GM12874 (cell line): ENCODE results near the gene CADM2.

Experiments used
- TF ChIP-seq, protein P1 (sequence below): IDR thresholded peaks from 2 replicates; pipeline ENCODE4 v1.5.1; 2011; ENCODE audit warnings: low read depth, mild to moderate bottlenecking, control low read depth, low read length, moderate library complexity; ENCODE audit not compliant: insufficient read depth

Gene CADM2

GRCh38 chr3:84961011-84961410 lies 2.2 kb downstream of the CADM2 start:
- TF ChIP-seq, protein P1, sequence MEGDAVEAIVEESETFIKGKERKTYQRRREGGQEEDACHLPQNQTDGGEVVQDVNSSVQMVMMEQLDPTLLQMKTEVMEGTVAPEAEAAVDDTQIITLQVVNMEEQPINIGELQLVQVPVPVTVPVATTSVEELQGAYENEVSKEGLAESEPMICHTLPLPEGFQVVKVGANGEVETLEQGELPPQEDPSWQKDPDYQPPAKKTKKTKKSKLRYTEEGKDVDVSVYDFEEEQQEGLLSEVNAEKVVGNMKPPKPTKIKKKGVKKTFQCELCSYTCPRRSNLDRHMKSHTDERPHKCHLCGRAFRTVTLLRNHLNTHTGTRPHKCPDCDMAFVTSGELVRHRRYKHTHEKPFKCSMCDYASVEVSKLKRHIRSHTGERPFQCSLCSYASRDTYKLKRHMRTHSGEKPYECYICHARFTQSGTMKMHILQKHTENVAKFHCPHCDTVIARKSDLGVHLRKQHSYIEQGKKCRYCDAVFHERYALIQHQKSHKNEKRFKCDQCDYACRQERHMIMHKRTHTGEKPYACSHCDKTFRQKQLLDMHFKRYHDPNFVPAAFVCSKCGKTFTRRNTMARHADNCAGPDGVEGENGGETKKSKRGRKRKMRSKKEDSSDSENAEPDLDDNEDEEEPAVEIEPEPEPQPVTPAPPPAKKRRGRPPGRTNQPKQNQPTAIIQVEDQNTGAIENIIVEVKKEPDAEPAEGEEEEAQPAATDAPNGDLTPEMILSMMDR, result no peak

DNA sequence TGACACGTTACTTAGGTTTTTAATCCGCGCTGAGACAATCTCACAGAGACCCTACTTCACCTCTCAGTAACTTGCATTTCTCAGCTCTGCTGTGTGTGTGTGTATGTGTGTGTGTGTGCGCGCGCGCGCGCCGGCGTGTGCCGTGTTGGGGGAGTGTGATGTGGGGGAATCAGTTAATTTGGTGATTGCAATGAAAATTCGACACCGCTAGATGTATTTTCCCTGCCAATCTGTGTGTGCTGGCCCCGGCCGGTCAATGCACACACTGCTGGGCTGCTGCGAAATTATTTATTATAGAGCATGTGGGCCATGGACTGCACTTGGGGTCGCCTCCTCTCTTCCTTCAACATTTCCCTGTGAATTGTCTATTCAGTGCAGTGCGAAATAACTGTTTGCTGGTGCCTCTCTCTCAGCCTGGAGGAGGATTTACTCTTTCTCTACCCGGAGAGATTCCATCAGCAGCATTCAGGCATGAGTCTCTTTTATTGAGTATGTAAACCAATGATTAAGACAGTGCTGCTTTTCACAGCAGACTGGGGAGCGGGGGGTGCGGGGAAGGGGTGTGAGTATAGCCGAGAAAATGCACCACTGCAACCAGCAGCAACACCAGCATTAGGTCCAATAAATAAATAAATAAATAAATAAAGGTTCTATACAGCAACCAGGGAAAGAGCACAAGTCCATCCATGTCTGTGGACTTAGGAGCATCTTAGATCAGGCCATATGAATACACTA lies 2.9 kb downstream of the CADM2 start:
- TF ChIP-seq, protein P1, result no peak

- TF ChIP-seq, protein P1, result no peak
These were observed 3.6 kb downstream of the CADM2 start for GRCh38 chr3:84962415-84962814.

DNA sequence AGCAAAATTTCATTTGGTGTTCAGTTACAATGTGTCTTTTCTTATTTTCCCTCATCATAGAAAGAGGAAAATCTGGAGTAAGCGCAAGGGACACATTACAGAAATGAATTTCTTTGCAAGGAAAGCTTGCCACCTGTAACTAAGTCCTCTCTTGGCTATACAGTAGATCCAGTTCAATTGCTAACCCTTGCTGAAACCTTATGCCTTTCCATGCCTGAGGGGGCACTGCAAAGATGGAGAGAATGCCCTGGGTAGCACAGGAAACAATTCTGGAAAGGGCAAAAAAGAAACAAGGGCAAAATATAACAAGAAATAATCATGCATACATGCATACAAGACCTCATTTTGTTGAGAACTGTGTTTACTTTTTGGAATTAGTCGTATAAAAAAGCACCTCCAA lies 4.3 kb downstream of the CADM2 start:
- TF ChIP-seq, protein P1, result no peak

DNA sequence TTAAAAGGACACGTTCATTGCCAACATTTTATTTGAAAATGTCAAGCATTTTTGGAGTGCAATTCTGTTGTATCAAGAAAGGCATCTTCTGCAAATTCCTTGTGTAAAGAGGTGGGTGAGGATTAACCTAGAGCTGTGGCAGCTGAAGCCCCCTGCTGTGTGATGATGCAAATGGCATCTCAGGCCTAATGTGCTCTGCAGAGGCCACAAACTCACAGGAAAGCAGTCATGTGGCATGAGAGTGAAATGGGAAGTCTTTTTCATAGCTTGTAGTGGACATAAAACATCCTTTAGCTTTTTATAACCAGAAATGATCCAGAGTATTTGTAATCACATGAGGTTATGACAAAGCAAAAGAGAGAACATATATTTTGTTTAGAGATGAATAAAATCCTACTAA lies 6.4 kb downstream of the CADM2 start:
- TF ChIP-seq, protein P1, result no peak

DNA sequence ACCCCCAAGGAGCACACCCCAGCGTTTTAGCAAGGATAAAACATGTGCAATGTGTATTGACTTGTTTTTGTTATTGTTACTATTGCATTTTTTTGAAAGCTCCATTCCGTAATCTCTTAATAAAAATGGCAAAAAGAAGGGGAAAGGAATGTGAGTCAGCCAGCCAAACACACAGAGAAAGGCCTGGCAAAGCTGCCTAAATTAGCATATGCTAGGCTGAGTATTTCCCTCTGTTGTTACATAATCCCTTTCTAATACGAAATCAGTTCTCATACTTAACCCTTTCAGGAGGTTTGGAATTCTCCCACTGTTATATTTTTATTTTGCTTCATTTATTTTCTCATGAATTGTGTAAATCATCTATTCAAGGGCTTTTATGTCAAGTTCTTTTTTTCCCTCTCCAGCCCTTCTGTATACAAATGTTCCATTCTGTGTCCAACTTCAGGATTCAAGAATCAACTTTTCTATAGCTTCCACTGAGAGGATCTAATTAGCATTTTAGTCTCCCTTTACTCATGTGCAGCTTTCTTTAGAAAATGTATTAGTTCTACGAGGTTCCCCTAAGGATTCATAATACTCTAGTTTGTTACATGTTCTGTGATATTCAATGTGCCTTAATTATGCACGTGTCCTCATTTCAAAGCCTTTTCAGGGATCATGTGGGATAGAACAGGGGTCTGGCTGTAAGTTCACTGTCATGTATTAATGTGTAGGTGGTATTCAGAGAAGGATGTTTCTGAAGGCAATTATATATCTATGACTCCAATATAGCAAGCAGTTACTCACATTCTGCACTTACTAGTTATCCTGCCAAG lies 9.2 kb downstream of the CADM2 start:
- TF ChIP-seq, protein P1, result no peak

GRCh38 chr3:84968701-84969235 lies 10.0 kb downstream of the CADM2 start:
- TF ChIP-seq, protein P1, result no peak
